ENCODE results near the gene PRDM16.
"Not testable (repeated sequence)": the region's sequence is repeated elsewhere in the genome, so short reads cannot be mapped to it uniquely, and the experiment has no call there.

The PRDM16 gene

DNA sequence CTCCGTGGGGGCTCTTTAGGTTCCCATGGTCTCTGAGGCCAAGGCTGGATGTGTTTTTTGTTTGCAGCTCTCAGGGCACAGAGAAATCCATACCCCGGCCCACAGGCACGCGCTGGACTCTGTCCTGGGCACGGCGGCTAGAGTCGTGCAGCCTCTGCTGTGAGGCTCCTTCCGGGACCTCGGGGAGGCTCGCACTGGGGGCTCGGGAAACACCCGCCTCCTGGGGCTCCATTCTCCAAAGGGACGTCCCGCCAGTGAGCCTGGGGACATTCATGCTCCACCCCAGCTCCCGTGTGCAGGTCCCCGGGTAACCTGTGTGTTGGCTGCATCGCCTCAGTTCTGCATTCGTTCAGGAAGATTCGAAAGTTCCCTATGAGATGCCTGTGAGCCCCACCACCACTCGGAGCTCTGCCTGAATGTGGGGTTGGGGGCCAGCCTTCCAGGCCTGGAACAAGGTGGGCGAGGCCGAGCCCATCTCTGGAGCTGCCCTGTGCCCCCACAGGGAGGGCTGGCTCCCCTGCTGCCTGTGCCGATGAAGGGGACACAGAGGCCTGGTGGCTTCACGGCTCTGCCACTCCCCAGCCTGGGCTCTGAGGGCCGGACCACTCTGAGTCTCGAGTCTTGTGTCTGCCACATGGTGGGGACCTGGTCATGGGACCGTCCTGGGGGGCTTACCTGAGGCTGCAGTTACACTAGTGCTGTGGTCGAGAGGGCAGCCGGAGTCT, 203.5 kb downstream of the PRDM16 start:
- DNase-seq, result no peak

- DNase-seq, result no peak
These were observed 204.4 kb downstream of the PRDM16 start for GRCh38 chr1:3273447-3273846.

DNA sequence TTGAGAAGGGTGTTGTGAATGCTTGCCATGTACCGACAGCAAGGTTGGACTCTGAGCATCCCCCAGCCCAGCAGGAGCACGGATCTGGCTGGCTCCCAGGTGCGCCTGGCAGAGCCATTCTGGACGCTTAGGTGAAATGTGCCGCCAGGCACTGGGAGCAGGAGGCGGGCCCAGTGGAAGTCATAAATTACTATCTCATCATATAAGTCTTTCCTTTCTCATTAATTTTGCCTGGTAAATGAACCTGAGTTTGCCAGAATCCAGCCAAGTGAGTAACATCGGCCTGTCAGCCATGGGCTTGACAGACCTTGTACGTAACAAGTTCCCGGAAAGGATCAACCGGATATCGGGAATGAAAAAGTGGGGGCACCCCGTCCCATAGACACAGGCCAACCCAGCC, 206.0 kb downstream of the PRDM16 start:
- no peak for DNase-seq

- no peak for DNase-seq
These were observed 206.7 kb downstream of the PRDM16 start for GRCh38 chr1:3275471-3276340.

DNA sequence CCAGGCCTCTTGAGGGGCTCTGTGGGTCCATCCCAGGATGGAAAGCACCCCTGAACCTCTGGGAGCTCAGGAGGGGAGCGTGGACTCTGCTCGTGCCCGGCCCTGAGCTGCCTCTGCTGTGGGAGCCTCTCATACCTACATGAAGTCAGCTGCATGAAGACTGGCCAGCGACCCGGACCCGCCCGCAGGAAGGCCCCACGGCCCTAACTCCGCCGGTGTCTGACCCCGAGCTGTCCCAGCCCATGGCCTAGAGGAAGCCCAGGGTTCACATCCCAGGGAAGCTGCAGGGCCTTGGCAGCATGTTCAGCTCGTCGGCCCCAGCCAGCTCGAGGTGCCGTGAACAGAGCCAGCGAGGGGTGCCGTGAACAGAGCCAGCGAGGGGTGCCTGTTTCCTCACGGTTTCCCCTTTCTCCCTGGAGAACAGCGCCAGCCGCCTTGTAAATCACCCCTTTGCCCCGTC, 207.4 kb downstream of the PRDM16 start:
- no peak for DNase-seq

GRCh38 chr1:3277011-3277471, 208.0 kb downstream of the PRDM16 start:
- DNase-seq, result no peak

DNA sequence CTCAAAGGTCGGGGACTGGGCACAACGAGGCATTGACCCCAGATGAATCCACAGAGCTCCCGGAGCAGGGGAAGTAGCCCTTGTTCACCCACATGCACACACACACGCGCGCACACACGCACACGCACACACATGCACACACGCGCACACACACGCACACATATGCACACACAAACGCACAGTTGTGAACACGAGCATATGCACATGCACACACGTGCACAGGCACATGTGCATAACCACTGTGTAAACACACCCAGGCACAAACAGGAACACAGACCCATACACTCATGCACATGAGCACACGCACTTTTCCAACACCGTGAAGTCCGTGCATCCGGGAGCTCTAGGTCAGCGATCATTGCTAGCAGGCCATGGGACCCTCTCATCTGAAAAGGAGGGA, 208.6 kb downstream of the PRDM16 start:
- DNase-seq, result no peak

DNA sequence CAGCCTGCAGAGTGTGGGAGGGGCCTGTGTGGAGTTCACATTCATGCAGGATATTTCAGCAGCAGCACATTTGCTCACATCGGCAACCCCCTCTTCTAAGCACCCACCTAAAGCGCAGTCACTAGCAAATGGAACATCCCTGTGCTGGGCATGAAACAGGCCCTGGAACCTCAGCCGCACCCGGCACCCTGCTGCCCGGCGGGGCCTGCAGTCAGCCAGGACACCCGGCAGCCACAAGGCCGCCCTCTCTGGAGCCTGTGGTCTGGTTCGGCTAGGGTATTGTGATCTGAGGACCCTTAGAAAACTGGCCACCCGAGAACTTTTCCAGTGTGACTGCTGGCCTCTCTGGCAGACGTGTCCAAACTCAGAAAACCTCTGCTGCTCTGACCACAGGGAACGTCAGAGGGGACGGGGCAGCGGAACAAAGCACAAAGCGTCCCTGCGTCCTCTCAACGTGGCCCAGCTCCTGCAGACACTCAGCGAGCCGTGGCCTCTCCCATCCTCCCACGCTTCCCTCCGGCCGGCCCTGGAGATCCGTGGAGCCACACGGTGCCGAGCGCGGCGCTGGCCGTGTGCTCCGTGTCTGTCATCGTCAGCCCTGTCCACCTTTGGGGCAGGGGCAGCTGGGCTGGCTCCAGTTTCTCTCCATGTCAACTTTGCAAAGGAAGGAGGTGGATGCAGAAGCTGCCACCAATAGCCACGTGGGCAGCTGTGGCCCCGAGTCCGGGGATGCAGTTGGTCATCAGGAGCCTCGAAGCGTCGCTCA, 209.6 kb downstream of the PRDM16 start:
- DNase-seq, result no peak

GRCh38 chr1:3279182-3279470, 210.1 kb downstream of the PRDM16 start:
- DNase-seq, result no peak

GRCh38 chr1:3281735-3282134, 212.7 kb downstream of the PRDM16 start:
- DNase-seq, result no peak

DNA sequence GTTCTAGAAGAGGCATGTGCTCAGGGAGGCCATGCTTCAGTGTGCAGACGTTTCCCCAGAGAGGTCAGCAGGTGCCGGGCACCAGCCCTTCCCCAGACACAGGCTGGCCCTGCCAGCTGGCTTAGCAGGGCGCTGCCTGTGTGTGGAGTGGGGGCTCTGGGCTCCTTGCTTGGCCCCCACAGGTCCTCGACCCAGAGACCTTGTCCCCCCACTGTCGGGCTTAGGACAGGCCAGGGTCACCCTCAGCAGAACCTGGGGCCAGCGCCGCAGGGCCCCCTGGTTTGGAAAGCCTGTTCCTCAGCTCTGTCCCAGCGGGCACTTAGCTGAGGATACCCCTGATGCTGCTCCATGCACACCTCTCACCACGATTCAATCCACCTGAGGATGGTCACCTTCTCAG, 213.2 kb downstream of the PRDM16 start:
- DNase-seq, result no peak

- no peak for DNase-seq
These were observed 213.8 kb downstream of the PRDM16 start for GRCh38 chr1:3282656-3283430.

- peak in 1 of 2 experiments; percentile 7 for DNase-seq
These were observed 214.8 kb downstream of the PRDM16 start for GRCh38 chr1:3283849-3284248.

GRCh38 chr1:3284691-3285090, 215.7 kb downstream of the PRDM16 start:
- DNase-seq, result no peak

DNA sequence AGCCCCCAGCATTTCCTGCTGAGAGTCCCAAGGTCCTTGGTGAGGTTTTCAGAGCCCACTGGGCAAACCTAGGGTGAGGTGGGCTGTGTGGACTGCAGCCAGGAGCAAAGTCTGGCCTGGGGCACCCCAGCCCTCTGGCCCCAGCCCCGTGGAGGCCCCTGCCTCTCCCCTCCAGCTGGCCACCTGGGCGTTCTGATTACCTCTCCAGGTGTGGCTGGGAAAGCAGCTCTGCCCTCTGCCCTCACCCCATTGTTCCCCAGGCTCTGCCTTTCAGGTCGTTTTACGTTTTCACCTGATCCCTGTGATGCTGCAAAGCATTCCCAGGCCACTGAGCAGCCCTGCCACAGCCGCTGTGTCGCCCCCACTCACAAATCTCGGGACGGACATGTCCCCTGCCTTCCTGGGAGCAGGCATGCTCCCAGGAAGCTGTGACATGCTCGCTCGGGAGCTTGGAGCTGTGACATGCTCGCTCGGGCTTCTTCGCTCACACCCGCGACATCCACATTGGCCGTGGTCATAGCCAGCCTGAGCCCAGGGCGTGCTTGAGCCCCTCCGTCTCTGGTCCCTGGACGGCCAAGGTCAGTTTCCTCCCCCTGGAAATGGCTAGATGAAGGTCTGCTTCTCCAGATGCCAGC, 216.2 kb downstream of the PRDM16 start:
- no peak for DNase-seq

- not testable (repeated sequence) for DNase-seq
These were observed 218.1 kb downstream of the PRDM16 start for GRCh38 chr1:3287095-3287494.

DNA sequence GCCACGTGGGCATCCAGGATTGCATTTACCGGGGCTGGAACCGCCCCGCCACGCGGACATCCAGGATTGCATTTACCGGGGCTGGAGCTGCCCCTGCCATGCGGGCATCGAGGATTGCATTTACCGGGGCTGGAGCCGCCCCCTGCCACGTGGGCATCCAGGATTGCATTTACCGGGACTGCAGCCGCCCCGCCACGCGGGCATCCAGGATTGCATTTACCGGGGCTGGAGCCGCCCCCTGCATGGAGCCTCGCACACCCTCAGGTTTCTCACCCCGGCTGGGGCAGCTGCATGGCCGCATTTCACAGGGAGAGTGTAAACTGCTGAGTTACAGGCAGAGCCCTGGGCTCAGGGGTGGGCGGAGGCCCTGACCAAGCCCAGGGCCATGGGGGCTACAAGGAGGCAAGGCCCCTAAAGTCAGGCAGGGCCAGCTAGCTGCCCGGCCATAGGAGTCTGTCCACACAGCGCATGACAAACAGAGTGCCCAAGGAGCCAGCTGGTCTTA, 218.7 kb downstream of the PRDM16 start:
- no peak for DNase-seq

- no peak for DNase-seq
These were observed 220.5 kb downstream of the PRDM16 start for GRCh38 chr1:3289502-3289901.

DNA sequence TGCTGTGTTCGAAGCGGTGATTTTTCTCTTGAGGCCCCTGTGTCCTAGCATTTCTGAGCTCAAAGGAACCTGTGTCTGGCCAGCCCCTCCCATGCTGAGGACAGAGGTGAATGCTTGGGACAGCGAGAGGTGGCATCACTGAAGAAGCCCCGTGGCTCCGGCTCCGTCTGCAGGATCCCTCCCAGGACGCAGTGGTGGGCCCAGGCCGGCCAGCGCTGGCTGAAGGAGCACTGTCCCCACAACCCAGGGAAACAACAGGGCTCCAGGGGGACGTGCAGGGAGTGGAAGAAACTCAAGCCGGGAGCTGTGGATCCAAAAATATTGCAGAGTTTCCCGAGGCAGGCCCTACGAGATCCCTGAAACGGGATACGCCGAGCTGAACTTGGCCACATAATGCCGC, 221.4 kb downstream of the PRDM16 start:
- DNase-seq, result no peak

DNA sequence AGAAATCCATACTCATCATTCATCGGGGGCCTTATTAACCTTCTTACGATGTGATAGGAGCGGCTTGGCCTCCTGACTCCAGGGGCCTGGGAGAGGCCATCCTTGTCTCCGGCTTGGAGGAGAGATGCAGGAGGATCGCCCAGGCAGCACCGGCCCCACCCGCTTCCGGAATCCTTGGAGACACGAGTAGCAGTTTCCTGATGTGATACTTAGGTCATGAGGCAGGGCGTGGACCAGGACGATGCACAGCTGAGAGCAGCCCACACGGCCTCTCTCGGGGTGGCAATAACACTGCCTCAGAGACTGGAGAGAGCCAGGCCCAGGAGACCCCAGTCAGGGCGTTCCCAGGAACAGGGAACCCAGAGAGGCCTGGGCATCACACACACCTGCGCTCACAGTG, 221.9 kb downstream of the PRDM16 start:
- DNase-seq, result no peak

DNA sequence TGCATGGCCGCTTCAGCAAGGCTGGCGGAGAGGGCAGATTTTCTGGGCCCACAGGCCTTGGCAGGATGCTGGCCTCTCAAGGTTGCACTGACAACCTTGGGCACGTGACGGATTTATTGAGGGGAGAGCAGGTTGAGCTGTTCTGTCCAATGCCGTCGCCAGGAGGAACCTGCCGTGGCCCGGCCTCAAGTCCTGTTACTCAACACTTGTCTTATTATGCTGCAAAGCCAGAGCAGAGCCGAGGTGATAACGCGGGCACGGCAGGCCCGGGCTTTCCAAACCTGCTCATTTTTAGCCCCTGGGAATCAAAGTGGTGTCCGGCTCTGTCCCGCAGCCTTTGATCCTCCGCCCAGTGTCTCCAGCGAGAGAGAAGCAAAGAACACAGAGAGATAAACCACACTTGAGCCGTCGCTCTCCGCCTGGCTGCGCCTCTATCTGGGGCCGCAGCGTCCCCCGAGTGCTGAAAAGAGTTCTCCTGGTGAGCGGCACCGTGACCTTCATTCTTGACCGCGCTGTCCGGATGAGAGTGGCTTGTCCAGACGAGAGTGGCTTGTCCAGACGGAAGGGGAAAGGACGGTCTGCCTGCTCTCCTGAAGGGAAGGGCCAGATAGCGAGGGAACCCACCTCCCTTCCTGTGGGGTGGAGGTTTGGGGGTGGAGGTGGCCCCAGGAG, 223.2 kb downstream of the PRDM16 start:
- no peak for DNase-seq
